Nephron progenitor cell (in vitro differentiated cells): ENCODE data around the gene DHRS13.

Source experiments
- DNase-seq: peaks from one replicate; pipeline ENCODE4 v3.0.0; 2021
- H3K27ac Mint-ChIP-seq: 2 replicates; pipeline ENCODE4 v1.8.0; 2021; ENCODE audit warnings: mild to moderate bottlenecking, moderate library complexity, mixed read lengths
- H3K27me3 Mint-ChIP-seq: 2 replicates; pipeline ENCODE4 v1.8.0; 2021; ENCODE audit warnings: mild to moderate bottlenecking, low read depth, mixed read lengths; ENCODE audit not compliant: poor library complexity
- H3K36me3 Mint-ChIP-seq: 2 replicates; pipeline ENCODE4 v1.8.0; 2021; ENCODE audit warnings: low read depth, mixed read lengths
- H3K4me1 Mint-ChIP-seq: 2 replicates; pipeline ENCODE4 v1.8.0; 2021; ENCODE audit warnings: mixed read lengths
- H3K4me3 Mint-ChIP-seq: 2 replicates; pipeline ENCODE4 v1.8.0; 2021; ENCODE audit warnings: mild to moderate bottlenecking, moderate library complexity, mixed read lengths
- H3K9me3 Mint-ChIP-seq: 2 replicates; pipeline ENCODE4 v1.8.0; 2021; ENCODE audit warnings: mild to moderate bottlenecking, moderate library complexity, mixed read lengths
- TF ChIP-seq, protein P1 (sequence below): fragments of 200-600 bp; sonication (generic); IDR thresholded peaks from 2 replicates; pipeline ENCODE4 v1.5.0; 2021; ENCODE audit warnings: antibody characterized with exemption

The DHRS13 gene

DNA sequence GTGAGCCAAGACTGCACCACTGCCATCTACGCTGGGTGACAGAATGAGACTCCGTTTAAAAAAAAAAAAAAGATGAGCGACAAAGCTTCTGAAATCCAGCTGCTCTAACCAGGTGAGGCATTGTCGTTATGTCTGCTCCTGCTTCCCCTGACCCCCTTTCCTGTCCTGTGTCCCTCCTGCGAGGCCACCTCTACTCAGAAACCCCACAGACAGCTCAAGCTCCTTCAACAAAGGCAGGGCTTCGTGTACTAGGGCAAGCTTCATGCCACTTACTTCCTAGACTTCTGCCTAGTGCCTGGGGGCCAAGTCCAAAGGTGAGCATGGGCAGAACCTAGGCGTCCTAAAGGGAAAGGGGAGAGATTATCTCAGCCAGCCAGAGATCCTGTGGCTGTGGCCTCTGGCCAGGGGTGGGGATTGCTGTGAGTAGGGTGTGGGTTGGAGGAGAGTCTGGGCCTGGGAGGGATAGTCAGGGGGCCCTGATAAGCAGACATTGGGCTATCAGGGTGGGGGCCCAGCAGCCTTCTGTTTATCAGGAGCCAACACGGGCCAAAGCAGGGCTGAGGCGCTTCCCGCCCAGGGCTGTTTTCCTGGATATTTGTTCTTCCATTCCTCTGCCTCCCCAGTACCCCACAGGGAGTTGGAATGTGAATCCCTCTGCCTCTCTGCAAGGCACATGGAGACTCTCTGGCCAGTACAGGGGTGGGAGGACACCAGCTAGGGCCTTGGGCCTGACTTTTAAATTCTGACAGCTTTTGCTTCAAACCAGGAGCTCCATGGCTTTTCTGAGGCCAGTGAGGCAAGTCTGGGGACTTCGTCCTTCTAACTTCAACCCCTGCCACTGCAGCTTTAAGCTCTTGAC, 37.7 kb downstream of the DHRS13 start:
- TF ChIP-seq, protein P1, sequence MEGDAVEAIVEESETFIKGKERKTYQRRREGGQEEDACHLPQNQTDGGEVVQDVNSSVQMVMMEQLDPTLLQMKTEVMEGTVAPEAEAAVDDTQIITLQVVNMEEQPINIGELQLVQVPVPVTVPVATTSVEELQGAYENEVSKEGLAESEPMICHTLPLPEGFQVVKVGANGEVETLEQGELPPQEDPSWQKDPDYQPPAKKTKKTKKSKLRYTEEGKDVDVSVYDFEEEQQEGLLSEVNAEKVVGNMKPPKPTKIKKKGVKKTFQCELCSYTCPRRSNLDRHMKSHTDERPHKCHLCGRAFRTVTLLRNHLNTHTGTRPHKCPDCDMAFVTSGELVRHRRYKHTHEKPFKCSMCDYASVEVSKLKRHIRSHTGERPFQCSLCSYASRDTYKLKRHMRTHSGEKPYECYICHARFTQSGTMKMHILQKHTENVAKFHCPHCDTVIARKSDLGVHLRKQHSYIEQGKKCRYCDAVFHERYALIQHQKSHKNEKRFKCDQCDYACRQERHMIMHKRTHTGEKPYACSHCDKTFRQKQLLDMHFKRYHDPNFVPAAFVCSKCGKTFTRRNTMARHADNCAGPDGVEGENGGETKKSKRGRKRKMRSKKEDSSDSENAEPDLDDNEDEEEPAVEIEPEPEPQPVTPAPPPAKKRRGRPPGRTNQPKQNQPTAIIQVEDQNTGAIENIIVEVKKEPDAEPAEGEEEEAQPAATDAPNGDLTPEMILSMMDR: no peak
- Mint-ChIP-seq H3K27ac (no peak overlapping the region), H3K9me3 (no peaks in the 10 kb centered on the region), H3K4me1 (peaks cover 5% of the 10 kb centered on the region), H3K4me3 (no peak overlapping the region), H3K36me3 (peaks cover 4% of the 10 kb centered on the region), H3K27me3 (peaks cover 14% of the 10 kb centered on the region)
- no peak for DNase-seq

DNA sequence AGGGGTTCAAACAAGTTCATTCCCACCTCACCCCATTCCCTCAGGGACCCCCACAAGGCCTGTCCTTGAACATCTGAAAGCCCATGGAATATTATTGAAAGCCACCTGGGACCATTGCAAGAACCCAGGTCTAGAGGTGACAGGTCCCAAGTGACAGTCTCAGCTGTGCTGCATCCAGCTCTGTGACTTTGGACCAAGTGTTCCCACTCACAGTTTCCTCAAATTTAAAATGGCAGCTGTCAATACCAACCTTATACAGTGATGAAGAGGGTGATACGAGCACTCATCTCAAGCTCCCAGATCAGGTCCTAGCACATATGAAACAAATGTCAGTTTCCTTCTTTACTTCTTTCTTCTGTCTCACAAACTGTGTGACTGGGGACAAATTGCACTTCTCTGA, 38.9 kb downstream of the DHRS13 start:
- Mint-ChIP-seq H3K27ac (peak overlapping the region; percentile 88), H3K27me3 (peaks cover 16% of the 10 kb centered on the region), H3K4me3 (no peak overlapping the region), H3K4me1 (peaks cover 5% of the 10 kb centered on the region), H3K9me3 (no peaks in the 10 kb centered on the region), H3K36me3 (peaks cover 8% of the 10 kb centered on the region)
- DNase-seq: no peak
- TF ChIP-seq, protein P1: no peak

DNA sequence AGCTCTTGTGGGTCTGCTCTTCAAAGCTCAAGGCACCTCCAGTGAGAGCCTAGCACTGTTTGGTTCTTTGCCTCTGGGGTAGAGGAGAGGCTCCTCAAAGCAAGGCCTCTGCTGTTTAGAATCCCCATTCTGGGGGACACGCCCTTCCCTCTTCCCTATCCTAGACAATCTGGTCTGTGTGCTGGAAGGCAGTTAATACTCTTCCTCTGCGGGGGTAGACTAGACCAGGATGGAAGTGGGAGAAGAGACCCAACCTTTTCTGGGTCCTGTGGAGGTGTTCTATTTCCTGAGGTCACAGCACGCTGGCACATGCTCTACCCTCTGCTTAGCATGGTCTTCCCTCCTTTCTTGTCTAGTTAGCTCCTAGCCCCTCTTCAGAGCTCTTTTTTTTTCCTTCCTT, 40.3 kb downstream of the DHRS13 start:
- H3K36me3 Mint-ChIP-seq: peaks cover 22% of the 10 kb centered on the region
- H3K9me3 Mint-ChIP-seq: no peaks in the 10 kb centered on the region
- H3K27me3 Mint-ChIP-seq: peaks cover 13% of the 10 kb centered on the region
- H3K4me3 Mint-ChIP-seq: no peak overlapping the region
- TF ChIP-seq, protein P1: no peak
- peak overlapping the region; percentile 90 for H3K27ac Mint-ChIP-seq
- DNase-seq: no peak
- H3K4me1 Mint-ChIP-seq: peaks cover 3% of the 10 kb centered on the region

DNA sequence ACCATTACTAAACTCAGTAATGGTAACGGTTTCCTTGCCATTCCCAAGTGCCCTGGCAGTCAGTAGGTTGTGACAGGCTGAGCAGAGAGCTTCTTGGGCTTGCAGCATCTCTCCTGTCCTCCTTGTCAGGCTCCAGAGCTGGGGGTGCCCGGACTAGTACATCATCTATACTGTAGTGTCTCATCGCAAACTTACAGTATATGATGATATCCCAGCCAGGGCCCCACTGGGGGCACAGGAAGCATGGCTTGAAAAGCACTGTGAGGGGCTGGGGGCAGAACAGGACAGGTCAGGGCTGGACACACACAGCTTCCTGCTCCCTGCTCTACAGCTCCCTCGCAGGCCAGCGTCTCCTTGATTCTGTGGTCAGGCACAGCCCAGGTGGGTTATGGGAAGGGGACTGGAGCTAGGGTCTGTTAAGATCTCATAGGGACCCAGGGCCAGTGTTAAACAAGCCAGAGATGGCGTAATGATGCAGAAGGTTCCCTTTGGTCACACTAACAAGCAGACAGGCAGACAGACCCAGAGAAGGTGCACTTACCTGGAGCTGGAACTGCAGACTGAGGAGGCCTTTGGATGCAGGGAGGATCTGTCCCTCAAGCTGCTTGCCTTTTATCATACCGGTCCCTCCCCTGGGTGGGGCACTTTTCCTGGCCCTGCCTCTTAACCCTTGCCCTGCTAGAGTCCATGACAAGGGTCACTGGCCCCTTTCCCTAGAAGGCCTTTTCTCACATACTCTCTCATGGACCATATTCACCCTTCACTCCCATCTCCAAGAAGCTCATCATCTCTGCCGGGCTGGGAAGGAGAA, 41.3 kb downstream of the DHRS13 start:
- H3K4me3 Mint-ChIP-seq: no peak overlapping the region
- H3K36me3 Mint-ChIP-seq: peaks cover 23% of the 10 kb centered on the region
- H3K27ac Mint-ChIP-seq: peak overlapping the region; percentile 50
- peaks cover 10% of the 10 kb centered on the region for H3K27me3 Mint-ChIP-seq
- H3K4me1 Mint-ChIP-seq: no peaks in the 10 kb centered on the region
- no peak for DNase-seq
- no peaks in the 10 kb centered on the region for H3K9me3 Mint-ChIP-seq
- TF ChIP-seq, protein P1: no peak

DNA sequence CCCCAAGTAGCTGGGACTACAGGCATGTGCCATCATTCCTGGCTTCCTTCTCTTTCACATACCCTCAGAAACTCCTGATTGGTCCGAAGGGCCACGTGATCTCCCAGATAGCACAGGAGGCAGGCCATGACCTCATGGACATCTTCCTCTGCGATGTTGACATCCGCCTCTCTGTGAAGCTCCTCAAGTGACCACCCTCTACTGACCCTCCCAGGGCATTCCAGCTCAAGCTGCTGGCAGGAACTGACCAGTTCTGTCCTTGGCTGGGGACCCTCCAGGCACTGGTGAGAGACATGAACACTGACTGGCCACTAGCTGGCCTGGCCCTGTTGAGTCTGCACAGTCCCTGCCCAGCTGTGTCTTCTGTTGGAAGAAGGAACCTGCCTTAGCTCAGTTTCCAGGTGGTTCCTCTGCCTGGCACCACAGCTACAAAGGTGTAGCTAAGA, 42.5 kb downstream of the DHRS13 start:
- DNase-seq: no peak
- Mint-ChIP-seq H3K27me3 (peaks cover 6% of the 10 kb centered on the region), H3K9me3 (no peaks in the 10 kb centered on the region), H3K4me1 (peaks cover 8% of the 10 kb centered on the region), H3K4me3 (no peak overlapping the region), H3K36me3 (peaks cover 23% of the 10 kb centered on the region), H3K27ac (peak overlapping the region; percentile 61)
- TF ChIP-seq, protein P1: no peak
